Measurements from ENCODE around the gene ANO9. TPM values are rescaled to one million over a fixed set of nuclear protein-coding genes. Genes with fewer than 3 reads are reported as not detected.

ANO9 gene
- total RNA-seq, 8 experiments from 2014 or later: 0.11 to 4.3 (median 0.60) TPM; not detected in 1

GRCh38 chr11:381501-382072, 60.2 kb downstream of the ANO9 start:
- Histone ChIP-seq H3K27ac (no peak overlapping the region), H3K4me3 (no peak overlapping the region), H3K4me1 (replicated peaks in 1 of 2) (no peaks in the 10 kb centered on the region)
- in situ Hi-C loops (cut with MboI; ENCODE audit: low pct_unique_long_range_greater_than_20kb in 2 of 9, low sequenced_read_pairs in 9 of 9, unreplicated experiment in 9 of 9): no loop called here
- ATAC-seq (replicated peaks in 6 of 8): no peak
- 100% methylated on average over 1 to 5 of the region's 35 CpGs; no CpG with 5 or more reads in 7 of the 10 experiments for WGBS, 10 experiments

GRCh38 chr11:380996-381395, 60.8 kb downstream of the ANO9 start:
- WGBS, 10 experiments: no CpG with 5 or more reads among the region's 14 CpGs
- in situ Hi-C loops (cut with MboI; ENCODE audit: low pct_unique_long_range_greater_than_20kb in 2 of 9, low sequenced_read_pairs in 9 of 9, unreplicated experiment in 9 of 9): no loop called here
- Histone ChIP-seq H3K4me3 (no peak overlapping the region), H3K4me1 (replicated peaks in 1 of 2) (no peaks in the 10 kb centered on the region), H3K27ac (no peak overlapping the region)
- ATAC-seq (replicated peaks in 6 of 8): peak in 1 of 8 experiments; percentile 1

GRCh38 chr11:380491-380890, 61.3 kb downstream of the ANO9 start:
- 61 to 100% (median 92%) methylated on average over 2 to 6 of the region's 23 CpGs; no CpG with 5 or more reads in 7 of the 10 experiments for WGBS, 10 experiments
- ATAC-seq (replicated peaks in 6 of 8): no peak
- H3K4me1 ChIP-seq (replicated peaks in 1 of 2): no peaks in the 10 kb centered on the region
- no peak overlapping the region for H3K4me3 ChIP-seq
- in situ Hi-C loops (cut with MboI; ENCODE audit: low pct_unique_long_range_greater_than_20kb in 2 of 9, low sequenced_read_pairs in 9 of 9, unreplicated experiment in 9 of 9): no loop called here
- no peak overlapping the region for H3K27ac ChIP-seq

GRCh38 chr11:380095-380480, 61.7 kb downstream of the ANO9 start:
- ATAC-seq (replicated peaks in 6 of 8): no peak
- in situ Hi-C loops (cut with MboI; ENCODE audit: low pct_unique_long_range_greater_than_20kb in 2 of 9, low sequenced_read_pairs in 9 of 9, unreplicated experiment in 9 of 9): no loop called here
- WGBS, 10 experiments: 60% methylated on average over 2 of the region's 35 CpGs; no CpG with 5 or more reads in 9 of the 10 experiments
- Histone ChIP-seq H3K27ac (no peak overlapping the region), H3K4me1 (replicated peaks in 1 of 2) (no peaks in the 10 kb centered on the region), H3K4me3 (no peak overlapping the region)

GRCh38 chr11:379205-380094, 62.4 kb downstream of the ANO9 start:
- in situ Hi-C loops (cut with MboI; ENCODE audit: low pct_unique_long_range_greater_than_20kb in 2 of 9, low sequenced_read_pairs in 9 of 9, unreplicated experiment in 9 of 9): no loop called here
- no peak for ATAC-seq (replicated peaks in 6 of 8)
- Histone ChIP-seq H3K4me1 (replicated peaks in 1 of 2) (no peaks in the 10 kb centered on the region), H3K27ac (no peak overlapping the region), H3K4me3 (no peak overlapping the region)
- 80 to 100% (median 96%) methylated on average over 1 to 19 of the region's 87 CpGs; no CpG with 5 or more reads in 4 of the 10 experiments for WGBS, 10 experiments

GRCh38 chr11:377883-378500, 63.8 kb downstream of the ANO9 start:
- H3K4me3 ChIP-seq: no peak overlapping the region
- 76 to 100% (median 89%) methylated on average over 3 to 10 of the region's 11 CpGs; no CpG with 5 or more reads in 3 of the 10 experiments for WGBS, 10 experiments
- no peak for ATAC-seq (replicated peaks in 6 of 8)
- H3K27ac ChIP-seq: no peak overlapping the region
- in situ Hi-C loops (cut with MboI; ENCODE audit: low pct_unique_long_range_greater_than_20kb in 2 of 9, low sequenced_read_pairs in 9 of 9, unreplicated experiment in 9 of 9): no loop called here
- no peaks in the 10 kb centered on the region for H3K4me1 ChIP-seq (replicated peaks in 1 of 2)

GRCh38 chr11:377174-377865, 64.5 kb downstream of the ANO9 start:
- Histone ChIP-seq H3K4me1 (replicated peaks in 1 of 2) (no peaks in the 10 kb centered on the region), H3K27ac (no peak overlapping the region), H3K4me3 (no peak overlapping the region)
- 80% methylated on average over 1 of the region's 44 CpGs; no CpG with 5 or more reads in 9 of the 10 experiments for WGBS, 10 experiments
- no peak for ATAC-seq (replicated peaks in 6 of 8)
- in situ Hi-C loops (cut with MboI; ENCODE audit: low pct_unique_long_range_greater_than_20kb in 2 of 9, low sequenced_read_pairs in 9 of 9, unreplicated experiment in 9 of 9): no loop called here

- 80% methylated on average over 1 of the region's 70 CpGs; no CpG with 5 or more reads in 9 of the 10 experiments for WGBS, 10 experiments
- peak in 3 of 8 experiments; percentile 2 to 5 (median 3) for ATAC-seq (replicated peaks in 6 of 8)
- no peaks in the 10 kb centered on the region for H3K4me1 ChIP-seq (replicated peaks in 1 of 2)
- no peak overlapping the region for H3K27ac ChIP-seq
- in situ Hi-C loops (cut with MboI; ENCODE audit: low pct_unique_long_range_greater_than_20kb in 2 of 9, low sequenced_read_pairs in 9 of 9, unreplicated experiment in 9 of 9): no loop called here
- no peak overlapping the region for H3K4me3 ChIP-seq
Measured at GRCh38 chr11:376531-377173, 65.2 kb downstream of the ANO9 start.

GRCh38 chr11:375065-376025, 66.5 kb downstream of the ANO9 start:
- H3K4me3 ChIP-seq: no peak overlapping the region
- no peak for ATAC-seq (replicated peaks in 6 of 8)
- H3K27ac ChIP-seq: no peak overlapping the region
- in situ Hi-C loops (cut with MboI; ENCODE audit: low pct_unique_long_range_greater_than_20kb in 2 of 9, low sequenced_read_pairs in 9 of 9, unreplicated experiment in 9 of 9): no loop called here
- peaks cover 2 to 4% of the 10 kb centered on the region in 2 donors for H3K4me1 ChIP-seq (replicated peaks in 1 of 2)
- no CpG with 5 or more reads among the region's 41 CpGs for whole genome bisulfite sequencing, 10 experiments

- H3K4me3 ChIP-seq: no peak overlapping the region
- in situ Hi-C loops (cut with MboI; ENCODE audit: low pct_unique_long_range_greater_than_20kb in 2 of 9, low sequenced_read_pairs in 9 of 9, unreplicated experiment in 9 of 9): no loop called here
- peaks cover 2 to 4% of the 10 kb centered on the region in 2 donors for H3K4me1 ChIP-seq (replicated peaks in 1 of 2)
- ATAC-seq (replicated peaks in 6 of 8): no peak
- no peak overlapping the region for H3K27ac ChIP-seq
- WGBS, 10 experiments: 83 to 93% (median 93%) methylated on average over 3 to 7 of the region's 23 CpGs; no CpG with 5 or more reads in 7 of the 10 experiments
Measured at GRCh38 chr11:373716-374551, 67.9 kb downstream of the ANO9 start.

All from motor neuron (in vitro differentiated cells).